ENCODE measurements around the gene SLC25A40.
"Not testable (repeated sequence)": the region's sequence is repeated elsewhere in the genome, so short reads cannot be mapped to it uniquely, and the experiment has no call there.

DNA sequence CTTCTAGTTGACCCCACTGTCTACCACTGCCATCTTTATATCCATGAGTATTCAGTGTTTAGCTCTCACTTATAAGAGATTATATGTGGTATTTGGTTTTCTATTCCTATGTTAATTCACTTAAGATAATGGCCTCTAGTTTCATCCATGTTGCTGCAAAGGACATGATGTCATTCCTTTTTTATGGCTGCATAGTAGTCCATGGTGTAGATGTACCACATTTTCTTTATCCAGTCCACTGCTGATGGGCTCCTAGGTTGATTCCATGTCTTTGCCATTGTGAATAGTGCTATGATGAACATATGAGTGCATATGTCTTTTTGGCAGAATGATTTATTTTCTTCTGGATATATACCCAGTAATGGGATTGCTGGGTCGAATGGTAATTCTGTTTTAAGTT, 47.8 kb downstream of the SLC25A40 start:
- TF ChIP-seq POLR2A, CTCF, EP300 (IDR thresholded peaks at IDR 0.05): not testable (repeated sequence)
